C4-2B (cell line): ENCODE measurements around the gene AUTS2.

Experiments used
- H3K27ac ChIP-seq: fragments of 450-650 bp; 2 replicates; pipeline ENCODE4 v1.5.1; 2017
- ZFX ChIP-seq: fragments of 450-650 bp; IDR thresholded peaks from 2 replicates; pipeline ENCODE4 v1.6.1; 2017
- TF ChIP-seq, protein P1 (sequence below): fragments of 450-650 bp; conservative IDR thresholded peaks from 2 replicates; pipeline ENCODE4 v1.5.1; 2017; ENCODE audit warnings: mild to moderate bottlenecking

Gene AUTS2

DNA sequence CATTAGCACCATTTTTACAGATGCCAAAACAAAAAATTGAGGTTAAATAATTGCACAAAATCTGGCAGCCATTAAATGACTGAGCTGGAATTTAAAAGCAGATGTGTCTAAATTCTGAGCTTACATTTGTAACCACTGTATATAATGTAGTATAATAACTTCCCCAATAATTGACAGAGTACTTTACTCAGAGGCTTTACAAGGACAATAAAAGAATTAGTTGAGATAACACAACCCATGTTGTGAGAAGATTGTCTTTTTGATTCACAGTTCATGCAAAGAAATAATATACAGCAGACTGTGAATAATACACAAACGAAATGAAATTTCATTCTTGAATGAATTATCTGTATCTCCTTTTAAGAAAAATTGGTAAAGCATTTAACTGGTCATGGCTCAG, 417.1 kb downstream of the AUTS2 start:
- no peak for TF ChIP-seq ZFX
- TF ChIP-seq, protein P1, sequence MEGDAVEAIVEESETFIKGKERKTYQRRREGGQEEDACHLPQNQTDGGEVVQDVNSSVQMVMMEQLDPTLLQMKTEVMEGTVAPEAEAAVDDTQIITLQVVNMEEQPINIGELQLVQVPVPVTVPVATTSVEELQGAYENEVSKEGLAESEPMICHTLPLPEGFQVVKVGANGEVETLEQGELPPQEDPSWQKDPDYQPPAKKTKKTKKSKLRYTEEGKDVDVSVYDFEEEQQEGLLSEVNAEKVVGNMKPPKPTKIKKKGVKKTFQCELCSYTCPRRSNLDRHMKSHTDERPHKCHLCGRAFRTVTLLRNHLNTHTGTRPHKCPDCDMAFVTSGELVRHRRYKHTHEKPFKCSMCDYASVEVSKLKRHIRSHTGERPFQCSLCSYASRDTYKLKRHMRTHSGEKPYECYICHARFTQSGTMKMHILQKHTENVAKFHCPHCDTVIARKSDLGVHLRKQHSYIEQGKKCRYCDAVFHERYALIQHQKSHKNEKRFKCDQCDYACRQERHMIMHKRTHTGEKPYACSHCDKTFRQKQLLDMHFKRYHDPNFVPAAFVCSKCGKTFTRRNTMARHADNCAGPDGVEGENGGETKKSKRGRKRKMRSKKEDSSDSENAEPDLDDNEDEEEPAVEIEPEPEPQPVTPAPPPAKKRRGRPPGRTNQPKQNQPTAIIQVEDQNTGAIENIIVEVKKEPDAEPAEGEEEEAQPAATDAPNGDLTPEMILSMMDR: no peak
- H3K27ac ChIP-seq: no peak overlapping the region

DNA sequence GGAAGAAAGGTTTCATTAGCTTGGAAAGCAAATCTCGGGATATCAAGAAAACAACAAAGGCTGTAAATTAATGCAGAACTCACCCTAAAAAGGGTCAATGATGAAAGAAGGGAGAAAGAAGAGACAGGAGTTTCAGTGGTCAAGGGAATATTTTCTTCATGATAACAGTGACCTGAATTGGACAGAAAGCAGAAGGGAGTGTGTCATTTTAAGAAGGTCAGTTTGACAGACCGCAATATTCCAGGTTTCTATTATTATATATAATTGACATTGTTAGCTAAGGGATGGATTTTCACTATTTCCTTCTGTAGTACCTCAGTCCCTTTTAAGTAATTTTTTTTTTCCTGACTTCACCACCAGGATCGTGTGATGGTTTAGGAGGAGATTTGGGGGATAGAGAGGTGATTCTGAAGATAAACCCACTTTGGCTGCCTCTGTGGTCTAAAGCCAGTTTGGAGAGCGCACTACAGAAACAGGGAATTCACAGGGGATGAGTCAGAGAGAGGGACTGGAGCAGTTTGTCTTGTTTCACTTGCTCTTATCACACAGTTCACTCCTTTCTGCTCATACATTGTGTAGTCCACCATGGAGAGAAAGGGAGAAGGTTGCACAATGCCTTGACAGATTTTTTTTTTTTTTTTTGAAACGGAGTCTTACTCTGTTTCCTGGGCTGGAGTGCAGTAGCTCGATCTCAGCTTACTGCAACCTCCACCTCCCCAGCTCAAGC, 417.9 kb downstream of the AUTS2 start:
- no peak overlapping the region for H3K27ac ChIP-seq
- TF ChIP-seq, protein P1: no peak
- TF ChIP-seq ZFX: no peak

DNA sequence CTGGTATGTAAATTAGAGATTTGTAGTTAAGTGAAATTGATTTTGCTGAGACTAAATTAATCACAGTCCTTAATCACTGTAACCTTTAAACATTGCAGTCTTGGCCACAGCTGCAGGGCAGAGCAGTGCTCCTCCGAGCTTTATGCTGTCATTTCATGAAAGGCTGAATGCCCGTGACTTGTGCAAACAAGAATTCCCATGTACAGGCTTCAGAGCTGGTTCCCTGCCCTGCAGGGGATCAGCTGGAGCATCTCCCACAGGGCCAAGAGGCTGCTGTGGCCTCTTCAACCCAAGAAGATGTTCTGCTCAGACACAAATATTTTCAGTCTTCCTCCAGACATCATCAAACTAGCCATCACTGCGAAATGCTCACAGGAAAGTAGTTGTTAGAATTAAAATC, 419.1 kb downstream of the AUTS2 start:
- no peak overlapping the region for H3K27ac ChIP-seq
- TF ChIP-seq ZFX: no peak
- TF ChIP-seq, protein P1: no peak

DNA sequence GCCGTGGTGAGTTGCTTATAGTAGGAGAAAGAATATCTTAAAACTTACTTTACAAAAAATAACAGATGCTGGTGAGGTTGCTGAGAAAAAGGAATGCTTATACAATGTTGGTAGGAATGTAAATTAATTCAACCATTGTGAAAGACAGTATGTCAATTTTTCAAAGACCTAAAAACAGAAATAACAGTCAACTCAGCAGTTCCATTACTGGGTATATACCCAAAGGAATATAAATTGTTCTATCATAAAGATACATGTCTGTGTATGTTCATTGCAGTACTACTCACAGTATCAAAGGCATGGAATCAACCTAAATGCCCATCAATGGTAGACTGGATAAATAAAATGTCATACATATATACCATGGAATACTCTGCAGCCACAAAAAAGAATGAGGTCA, 420.4 kb downstream of the AUTS2 start:
- no peak for TF ChIP-seq ZFX
- TF ChIP-seq, protein P1: no peak
- H3K27ac ChIP-seq: no peak overlapping the region

DNA sequence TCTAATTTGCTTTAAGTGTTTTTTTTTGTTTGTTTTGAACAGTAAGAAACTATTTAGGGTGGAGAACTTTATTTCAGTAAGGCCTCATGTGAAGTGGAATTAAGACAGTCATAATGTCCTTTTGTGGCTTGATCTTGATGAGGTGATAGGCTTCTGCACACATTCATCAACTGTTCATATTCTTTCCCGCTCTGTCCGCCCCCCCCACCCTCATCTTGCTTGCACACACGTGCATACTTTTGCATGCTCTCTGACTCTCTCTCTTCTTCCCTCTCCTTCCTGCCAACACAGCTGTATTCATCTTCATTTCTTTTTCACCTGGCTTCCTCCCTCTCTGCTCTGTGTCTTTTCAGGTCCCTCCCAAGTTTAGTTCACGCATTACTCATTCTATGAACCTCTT, 429.6 kb downstream of the AUTS2 start:
- no peak overlapping the region for H3K27ac ChIP-seq
- no peak for TF ChIP-seq ZFX
- TF ChIP-seq, protein P1: no peak

DNA sequence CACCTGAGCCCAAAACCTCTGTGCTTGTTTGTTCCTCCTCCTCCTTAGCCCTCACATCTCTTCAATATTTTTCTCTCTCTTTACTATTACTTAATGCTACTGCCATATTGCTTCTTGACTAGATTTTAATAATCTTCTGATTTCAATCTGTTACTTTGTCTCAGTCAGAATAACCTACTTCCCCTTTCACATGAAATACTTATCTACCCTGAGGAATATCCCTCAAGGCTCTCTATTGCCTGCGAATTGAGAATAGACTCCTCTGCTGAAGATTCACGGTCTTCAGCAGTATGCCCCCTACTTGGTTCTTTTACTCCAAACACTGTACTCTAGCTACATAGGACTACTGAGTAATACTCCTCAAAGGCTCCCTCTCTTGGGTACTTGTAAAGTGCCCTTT, 430.3 kb downstream of the AUTS2 start:
- H3K27ac ChIP-seq: no peak overlapping the region
- TF ChIP-seq ZFX: no peak
- TF ChIP-seq, protein P1: no peak

DNA sequence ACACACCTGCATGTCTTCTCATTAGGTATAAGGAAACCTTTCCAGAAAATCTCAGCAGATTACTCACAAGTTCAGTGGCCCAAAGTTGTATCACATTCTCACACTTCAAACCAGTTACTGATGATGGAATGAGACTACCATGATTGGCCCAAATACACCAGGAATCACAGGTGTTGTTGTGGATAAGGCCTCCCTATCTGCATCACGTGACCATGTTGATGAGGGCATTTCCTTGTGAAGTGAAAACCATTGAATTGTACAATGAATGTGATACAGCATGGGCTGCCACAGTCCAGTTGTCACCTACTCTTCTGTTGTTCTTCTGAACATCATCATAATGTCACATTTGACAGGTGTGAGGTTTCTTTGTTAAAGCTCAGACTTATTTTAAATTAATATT, 431.7 kb downstream of the AUTS2 start:
- no peak overlapping the region for H3K27ac ChIP-seq
- no peak for TF ChIP-seq ZFX
- TF ChIP-seq, protein P1: no peak
